CD4-positive, alpha-beta T cell (primary cell): Measurements from ENCODE around the gene KLK2. TPM values are rescaled to one million over a fixed set of nuclear protein-coding genes. Genes with fewer than 3 reads are reported as not detected.

Source experiments
- ATAC-seq: fragments of 200-7000 bp; cut with Tn5 transposase; one replicate; pipeline ENCODE4 v1.10.0; 2022; ENCODE audit warnings: mild to moderate bottlenecking; ENCODE audit not compliant: poor library complexity
- CTCF ChIA-PET: fragments of 350-600 bp; sonication (Branson Sonifier 250); formaldehyde crosslinking; loops from one replicate; lab custom pipeline; 2021; ENCODE audit warnings: antibody characterized with exemption, inconsistent platforms; lab: Charles Lee
- POLR2A ChIA-PET: fragments of 350-600 bp; sonication (Branson Sonifier 250); formaldehyde crosslinking; loops from one replicate; lab custom pipeline; 2021; ENCODE audit warnings: antibody characterized with exemption, inconsistent platforms; lab: Charles Lee
- DNase-seq, 14 experiments: peaks; one replicate each; pipeline ENCODE4 v3.0.0-alpha.2; 2013 to 2020; ENCODE audit warnings: mixed read lengths in 2 of 14
- H3K27ac ChIP-seq, 2 donors: one replicate each; pipeline versions ENCODE4 v1.5.1 to v1.7.0; 2013; ENCODE audit warnings: low read length in 2 of 2, low read depth in 1 of 2, mild to moderate bottlenecking in 1 of 2
- H3K27me3 ChIP-seq, 2 experiments: 1 replicate in 1 of 2; 2 replicates in 1 of 2; pipeline versions ENCODE4 v1.6.1 to v1.7.0; 2013; ENCODE audit warnings: low read length in 2 of 2, control low read depth in 1 of 2, mild to moderate bottlenecking in 1 of 2, moderate library complexity in 1 of 2; ENCODE audit not compliant: insufficient read depth in 2 of 2, control insufficient read depth in 1 of 2
- H3K36me3 ChIP-seq: one replicate; pipeline ENCODE4 v1.6.1; 2013; ENCODE audit warnings: low read length, control low read depth; ENCODE audit not compliant: insufficient read depth
- H3K4me1 ChIP-seq: one replicate; pipeline ENCODE4 v1.6.1; 2013; ENCODE audit warnings: low read length, control low read depth; ENCODE audit not compliant: insufficient read depth
- H3K4me3 ChIP-seq: one replicate; pipeline ENCODE4 v1.5.1; 2013; ENCODE audit warnings: mild to moderate bottlenecking, low read length, moderate library complexity
- H3K9me3 ChIP-seq, 2 experiments: 1 replicate in 1 of 2; 2 replicates in 1 of 2; pipeline versions ENCODE4 v1.6.1 to v1.7.0; 2013; ENCODE audit warnings: low read length in 2 of 2, mild to moderate bottlenecking in 2 of 2, control low read depth in 1 of 2, moderate library complexity in 1 of 2; ENCODE audit not compliant: control insufficient read depth in 1 of 2, insufficient read depth in 1 of 2
- H3K27ac Mint-ChIP-seq: one replicate; pipeline ENCODE4 v1.8.0; 2020; ENCODE audit warnings: mixed read lengths
- H3K27me3 Mint-ChIP-seq: one replicate; pipeline ENCODE4 v1.8.0; 2021; ENCODE audit warnings: mixed read lengths
- H3K36me3 Mint-ChIP-seq: one replicate; pipeline ENCODE4 v1.8.0; 2021; ENCODE audit warnings: low read depth, mixed read lengths
- H3K4me1 Mint-ChIP-seq: one replicate; pipeline ENCODE4 v1.8.0; 2021; ENCODE audit warnings: low read depth, mixed read lengths
- H3K4me3 Mint-ChIP-seq: one replicate; pipeline ENCODE4 v1.8.0; 2020; ENCODE audit warnings: mild to moderate bottlenecking, mixed read lengths
- H3K9me3 Mint-ChIP-seq: one replicate; pipeline ENCODE4 v1.8.0; 2020; ENCODE audit warnings: mixed read lengths
- intact Hi-C, 2 experiments: fragments of 100-400 bp; cut with DNase I in 1 of 2; cut with micrococcal nuclease in 1 of 2; formaldehyde crosslinking; loops; one replicate each; pipeline versions ENCODE4 v1.15.1 to v1.9.0; 2023 to 2025; cut with DNase I, micrococcal nuclease
- total RNA-seq, 174 experiments: library from RNA in 2 of 174; stranded (reverse) in 2 of 174; gene quantifications; one replicate each; pipeline ENCODE4 v1.2.3 and lab custom pipeline; 2021 to 2026
- TF ChIP-seq, protein P1 (sequence below): fragments of 200-600 bp; IDR thresholded peaks from one replicate; pipeline ENCODE4 v1.8.0; 2022; ENCODE audit warnings: antibody characterized with exemption, mild to moderate bottlenecking

The KLK2 gene
- total RNA-seq, 2 experiments from 2014 or later: not detected

GRCh38 chr19:50854636-50855410 lies 18.4 kb upstream of the KLK2 start, which contains the start of gene KLK3:
Gene KLK3 (plus strand): TSS chr19:50854915. CDS start chr19:50854956, 41 bp downstream.
- no peaks in the 10 kb centered on the region for H3K36me3 Mint-ChIP-seq

DNA sequence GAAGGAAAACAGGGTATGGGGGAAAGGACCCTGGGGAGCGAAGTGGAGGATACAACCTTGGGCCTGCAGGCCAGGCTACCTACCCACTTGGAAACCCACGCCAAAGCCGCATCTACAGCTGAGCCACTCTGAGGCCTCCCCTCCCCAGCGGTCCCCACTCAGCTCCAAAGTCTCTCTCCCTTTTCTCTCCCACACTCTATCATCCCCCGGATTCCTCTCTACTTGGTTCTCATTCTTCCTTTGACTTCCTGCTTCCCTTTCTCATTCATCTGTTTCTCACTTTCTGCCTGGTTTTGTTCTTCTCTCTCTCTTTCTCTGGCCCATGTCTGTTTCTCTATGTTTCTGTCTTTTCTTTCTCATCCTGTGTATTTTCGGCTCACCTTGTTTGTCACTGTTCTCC lies 15.9 kb upstream of the KLK2 start:
- Mint-ChIP-seq H3K27me3 (peaks cover 75% of the 10 kb centered on the region), H3K9me3 (peaks cover 6% of the 10 kb centered on the region), H3K27ac (no peak overlapping the region), H3K36me3 (no peaks in the 10 kb centered on the region), H3K4me1 (no peaks in the 10 kb centered on the region), H3K4me3 (no peak overlapping the region)
- Histone ChIP-seq H3K27me3 (peaks cover 16 to 53% of the 10 kb centered on the region in 2 experiments), H3K9me3 (no peaks in the 10 kb centered on the region), H3K4me3 (no peak overlapping the region), H3K27ac (no peak overlapping the region), H3K36me3 (no peaks in the 10 kb centered on the region), H3K4me1 (no peaks in the 10 kb centered on the region)
- ATAC-seq: no peak
- intact Hi-C loops: no loop called here
- CTCF ChIA-PET: no interaction called here
- DNase-seq: no peak
- TF ChIP-seq, protein P1, sequence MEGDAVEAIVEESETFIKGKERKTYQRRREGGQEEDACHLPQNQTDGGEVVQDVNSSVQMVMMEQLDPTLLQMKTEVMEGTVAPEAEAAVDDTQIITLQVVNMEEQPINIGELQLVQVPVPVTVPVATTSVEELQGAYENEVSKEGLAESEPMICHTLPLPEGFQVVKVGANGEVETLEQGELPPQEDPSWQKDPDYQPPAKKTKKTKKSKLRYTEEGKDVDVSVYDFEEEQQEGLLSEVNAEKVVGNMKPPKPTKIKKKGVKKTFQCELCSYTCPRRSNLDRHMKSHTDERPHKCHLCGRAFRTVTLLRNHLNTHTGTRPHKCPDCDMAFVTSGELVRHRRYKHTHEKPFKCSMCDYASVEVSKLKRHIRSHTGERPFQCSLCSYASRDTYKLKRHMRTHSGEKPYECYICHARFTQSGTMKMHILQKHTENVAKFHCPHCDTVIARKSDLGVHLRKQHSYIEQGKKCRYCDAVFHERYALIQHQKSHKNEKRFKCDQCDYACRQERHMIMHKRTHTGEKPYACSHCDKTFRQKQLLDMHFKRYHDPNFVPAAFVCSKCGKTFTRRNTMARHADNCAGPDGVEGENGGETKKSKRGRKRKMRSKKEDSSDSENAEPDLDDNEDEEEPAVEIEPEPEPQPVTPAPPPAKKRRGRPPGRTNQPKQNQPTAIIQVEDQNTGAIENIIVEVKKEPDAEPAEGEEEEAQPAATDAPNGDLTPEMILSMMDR: no peak
- POLR2A ChIA-PET: no interaction called here

More at GRCh38 chr19:50854636-50855410, 18.4 kb upstream of the KLK2 start, which contains the start of gene KLK3:
- DNase-seq (no peak), ATAC-seq (no peak)
- H3K9me3 Mint-ChIP-seq: no peaks in the 10 kb centered on the region
- H3K4me1 Mint-ChIP-seq: no peaks in the 10 kb centered on the region
- no peak within 1 kb of the TSS for H3K27ac Mint-ChIP-seq
- H3K4me1 ChIP-seq: no peaks in the 10 kb centered on the region
- H3K27ac ChIP-seq: no peak within 1 kb of the TSS
- no peak within 1 kb of the TSS for H3K4me3 Mint-ChIP-seq
- H3K9me3 ChIP-seq: no peaks in the 10 kb centered on the region
- H3K36me3 ChIP-seq: no peaks in the 10 kb centered on the region
- no peak within 1 kb of the TSS for H3K4me3 ChIP-seq
- TF ChIP-seq, protein P1: no peak
- CTCF ChIA-PET: no interaction called here
- POLR2A ChIA-PET: no interaction called here
- H3K27me3 Mint-ChIP-seq: peaks cover 80% of the 10 kb centered on the region
- intact Hi-C loops: no loop called here
- peaks cover 19 to 43% of the 10 kb centered on the region in 2 experiments for H3K27me3 ChIP-seq

GRCh38 chr19:50858886-50859285 lies 14.4 kb upstream of the KLK2 start:
- peaks cover 69% of the 10 kb centered on the region for H3K27me3 Mint-ChIP-seq
- H3K4me3 Mint-ChIP-seq: no peak overlapping the region
- POLR2A ChIA-PET: no interaction called here
- no peak overlapping the region for H3K27ac ChIP-seq
- H3K4me3 ChIP-seq: no peak overlapping the region
- ATAC-seq (no peak), DNase-seq (no peak)
- CTCF ChIA-PET: no interaction called here
- no peaks in the 10 kb centered on the region for H3K36me3 Mint-ChIP-seq
- H3K4me1 ChIP-seq: no peaks in the 10 kb centered on the region
- peaks cover 18 to 53% of the 10 kb centered on the region in 2 experiments for H3K27me3 ChIP-seq
- TF ChIP-seq, protein P1: no peak
- no peaks in the 10 kb centered on the region for H3K4me1 Mint-ChIP-seq
- H3K36me3 ChIP-seq: no peaks in the 10 kb centered on the region
- intact Hi-C loops: no loop called here
- H3K9me3 Mint-ChIP-seq: peaks cover 6% of the 10 kb centered on the region
- H3K27ac Mint-ChIP-seq: no peak overlapping the region
- no peaks in the 10 kb centered on the region for H3K9me3 ChIP-seq
